ENCODE results near the gene CAPN3. TPM values are rescaled to one million over a fixed set of nuclear protein-coding genes. Genes with fewer than 3 reads are reported as not detected.

CAPN3 gene
- total and polyA plus RNA-seq, 2 donors (not counting 3 experiments of a cell fraction or from before 2014, with no cell fraction given) = 2.2 to 3.7 TPM

DNA sequence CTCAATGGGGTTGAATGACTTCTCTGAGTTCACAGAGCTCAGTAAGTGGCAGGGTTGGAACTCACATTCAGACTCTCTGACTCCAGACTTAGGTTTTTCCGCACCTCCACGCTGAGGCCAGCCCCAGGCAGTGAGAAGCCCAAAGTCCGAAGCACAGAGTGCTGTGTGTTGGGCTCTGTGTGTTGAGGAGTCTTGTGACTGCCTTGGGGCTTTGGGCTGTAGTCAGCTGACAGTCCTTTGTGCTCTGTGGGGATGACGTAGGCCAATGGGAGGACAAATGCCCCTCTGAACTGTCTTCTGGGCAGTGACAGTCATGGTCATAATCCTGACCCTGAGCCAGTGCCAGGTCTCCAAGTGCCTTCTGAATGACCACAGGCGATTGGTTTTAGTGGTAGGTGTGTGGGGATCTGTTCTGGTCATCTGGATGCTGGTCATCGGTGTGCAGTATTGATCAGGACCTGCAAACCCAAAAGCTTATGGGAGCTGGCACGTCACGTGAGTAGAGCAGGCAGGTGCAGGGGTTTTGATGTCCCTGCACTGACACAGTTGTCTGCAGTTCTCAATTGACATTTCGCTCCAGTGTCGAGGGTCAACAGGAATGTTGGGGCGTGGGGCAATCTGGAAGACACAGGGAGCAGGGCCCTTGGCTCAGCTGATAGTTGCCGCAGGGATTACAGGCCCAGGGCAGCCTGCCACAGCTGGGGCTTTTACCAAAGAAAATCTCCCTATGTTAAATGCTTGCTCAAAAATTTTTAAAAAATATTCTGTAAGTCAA lies 45.3 kb downstream of the CAPN3 start:
- BruUV-seq (replicated peaks) = no TSS peak
- no peaks in the 10 kb centered on the region for H3K79me2 ChIP-seq (ENCODE audit: control insufficient read depth, insufficient read depth, low read length)
- no peak overlapping the region for H3K4me2 ChIP-seq (ENCODE audit: insufficient read depth, low read length)
- H4K20me1 ChIP-seq (replicated peaks; ENCODE audit: control insufficient read depth, extremely low read depth, insufficient read depth, low read length) = no peaks in the 10 kb centered on the region
- no peaks in the 10 kb centered on the region for H3K9me1 ChIP-seq (replicated peaks; ENCODE audit: control insufficient read depth, extremely low read depth, insufficient read depth, low read length)
- no peak overlapping the region for H2AFZ ChIP-seq (ENCODE audit: low read depth, low read length)
- no peaks in the 10 kb centered on the region for H3K9me3 ChIP-seq (replicated peaks; ENCODE audit: control insufficient read depth, insufficient read depth, low read length)
- intact Hi-C loops (cut with micrococcal nuclease) (no loop called here), dilution Hi-C loops (cut with MboI; ENCODE audit: extremely low pct_ligation_motif_present, low sequenced_read_pairs) (no loop called here)
- no peak for FAIRE-seq
- no peak overlapping the region for H3K9ac ChIP-seq (replicated peaks; ENCODE audit: extremely low read depth, insufficient read depth, low read length)
- H3K4me3 ChIP-seq (replicated peaks in 1 of 3; ENCODE audit: insufficient read depth in 1 of 3, low read depth in 1 of 3, low read length in 3 of 3) = no peak overlapping the region
- ChIA-PET POLR2A (no interaction called here), CTCF (interaction anchor here (1.3 kb wide), 1 partner anchor 8 kb away, joined by 4 read pairs; no protein-coding TSS in a partner anchor)
- no peaks in the 10 kb centered on the region for H3K27me3 ChIP-seq (ENCODE audit: control insufficient read depth in 2 of 2, insufficient read depth in 2 of 2, low read length in 2 of 2)
- no peaks in the 10 kb centered on the region for H3K36me3 ChIP-seq (ENCODE audit: control insufficient read depth in 2 of 2, extremely low read depth in 1 of 2, insufficient read depth in 2 of 2, low read length in 2 of 2)
- no peak overlapping the region for H3K27ac ChIP-seq (ENCODE audit: insufficient read depth, low read depth, low read length)
- H3K4me1 ChIP-seq (ENCODE audit: control insufficient read depth, extremely low read depth, insufficient read depth, low read length) = peaks cover 9% of the 10 kb centered on the region
- TF ChIP-seq POLR2A (IDR thresholded peaks at IDR 0.05; ENCODE audit: low read depth, low read length) (no peak), JUN (IDR thresholded peaks at IDR 0.05; ENCODE audit: borderline replicate concordance, insufficient read depth, insufficient read length, low read depth) (no peak)
- no peak for DNase-seq (ENCODE audit: low read depth, low spot score)

DNA sequence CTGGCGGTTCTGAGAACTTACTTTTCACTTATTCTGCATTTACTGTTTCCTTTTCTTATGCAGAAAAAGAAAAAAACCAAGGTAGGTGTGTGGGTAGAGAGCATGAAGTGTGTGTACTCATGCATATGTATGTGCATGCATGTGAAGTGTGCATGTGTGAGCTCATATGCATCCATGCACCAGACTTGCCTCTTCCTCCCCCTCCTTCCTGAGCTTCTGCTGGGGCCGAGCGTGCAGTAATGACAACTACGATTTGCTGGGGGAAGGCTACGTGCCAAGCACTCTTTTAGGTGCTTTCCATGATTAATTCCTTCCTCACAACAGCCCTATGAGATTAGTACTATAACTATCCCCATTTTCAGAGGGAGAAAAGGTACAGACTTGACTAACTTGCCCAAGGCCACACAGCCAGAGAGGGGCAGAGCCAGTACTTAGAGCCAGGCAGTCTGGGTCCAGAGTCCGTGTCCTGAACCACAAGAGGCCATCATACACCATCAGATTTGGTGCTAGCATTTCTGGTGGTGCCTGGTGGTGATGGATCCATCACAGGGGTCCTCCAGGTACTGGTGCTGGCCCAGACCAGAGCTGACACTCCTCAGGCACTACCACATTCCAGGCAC lies 46.7 kb downstream of the CAPN3 start:
- Histone ChIP-seq H3K79me2 (ENCODE audit: control insufficient read depth, insufficient read depth, low read length) (no peaks in the 10 kb centered on the region), H3K4me1 (ENCODE audit: control insufficient read depth, extremely low read depth, insufficient read depth, low read length) (peaks cover 9% of the 10 kb centered on the region), H3K9ac (replicated peaks; ENCODE audit: extremely low read depth, insufficient read depth, low read length) (no peak overlapping the region), H3K27ac (ENCODE audit: insufficient read depth, low read depth, low read length) (no peak overlapping the region), H3K9me3 (replicated peaks; ENCODE audit: control insufficient read depth, insufficient read depth, low read length) (no peaks in the 10 kb centered on the region), H3K9me1 (replicated peaks; ENCODE audit: control insufficient read depth, extremely low read depth, insufficient read depth, low read length) (no peaks in the 10 kb centered on the region), H3K4me3 (replicated peaks in 1 of 3; ENCODE audit: insufficient read depth in 1 of 3, low read depth in 1 of 3, low read length in 3 of 3) (no peak overlapping the region), H2AFZ (ENCODE audit: low read depth, low read length) (no peak overlapping the region), H3K4me2 (ENCODE audit: insufficient read depth, low read length) (no peak overlapping the region), H3K36me3 (ENCODE audit: control insufficient read depth in 2 of 2, extremely low read depth in 1 of 2, insufficient read depth in 2 of 2, low read length in 2 of 2) (peaks cover 0 to 9% of the 10 kb centered on the region in 2 experiments), H3K27me3 (ENCODE audit: control insufficient read depth in 2 of 2, insufficient read depth in 2 of 2, low read length in 2 of 2) (no peaks in the 10 kb centered on the region), H4K20me1 (replicated peaks; ENCODE audit: control insufficient read depth, extremely low read depth, insufficient read depth, low read length) (no peaks in the 10 kb centered on the region)
- dilution Hi-C loops (cut with MboI; ENCODE audit: extremely low pct_ligation_motif_present, low sequenced_read_pairs) (no loop called here), intact Hi-C loops (cut with micrococcal nuclease) (no loop called here)
- POLR2A ChIA-PET = no interaction called here
- CTCF ChIA-PET = no interaction called here
- TF ChIP-seq, protein P1, sequence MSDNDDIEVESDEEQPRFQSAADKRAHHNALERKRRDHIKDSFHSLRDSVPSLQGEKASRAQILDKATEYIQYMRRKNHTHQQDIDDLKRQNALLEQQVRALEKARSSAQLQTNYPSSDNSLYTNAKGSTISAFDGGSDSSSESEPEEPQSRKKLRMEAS (IDR thresholded peaks at IDR 0.05; ENCODE audit: insufficient read depth, insufficient read length) = no peak
- TF ChIP-seq POLR2A (IDR thresholded peaks at IDR 0.05; ENCODE audit: low read depth, low read length) (no peak), JUN (IDR thresholded peaks at IDR 0.05; ENCODE audit: borderline replicate concordance, insufficient read depth, insufficient read length, low read depth) (no peak), POLR2AphosphoS5 (IDR thresholded peaks at IDR 0.05; ENCODE audit: insufficient read depth, low read depth, low read length) (no peak), GATA2 (IDR thresholded peaks at IDR 0.05; ENCODE audit: insufficient read depth, insufficient read length, low read depth, low read length) (no peak)
- FAIRE-seq (no peak), DNase-seq (ENCODE audit: low read depth, low spot score) (no peak)
- no TSS peak for BruUV-seq (replicated peaks)

All from endothelial cell of umbilical vein (primary cell).